ENCODE measurements around the gene CEP68. TPM values are rescaled to one million over a fixed set of nuclear protein-coding genes. Genes with fewer than 3 reads are reported as not detected.

Gene CEP68
- total RNA-seq, 4 donors from 2014 or later, result 21.4 to 48.0 (median 35.2) TPM

DNA sequence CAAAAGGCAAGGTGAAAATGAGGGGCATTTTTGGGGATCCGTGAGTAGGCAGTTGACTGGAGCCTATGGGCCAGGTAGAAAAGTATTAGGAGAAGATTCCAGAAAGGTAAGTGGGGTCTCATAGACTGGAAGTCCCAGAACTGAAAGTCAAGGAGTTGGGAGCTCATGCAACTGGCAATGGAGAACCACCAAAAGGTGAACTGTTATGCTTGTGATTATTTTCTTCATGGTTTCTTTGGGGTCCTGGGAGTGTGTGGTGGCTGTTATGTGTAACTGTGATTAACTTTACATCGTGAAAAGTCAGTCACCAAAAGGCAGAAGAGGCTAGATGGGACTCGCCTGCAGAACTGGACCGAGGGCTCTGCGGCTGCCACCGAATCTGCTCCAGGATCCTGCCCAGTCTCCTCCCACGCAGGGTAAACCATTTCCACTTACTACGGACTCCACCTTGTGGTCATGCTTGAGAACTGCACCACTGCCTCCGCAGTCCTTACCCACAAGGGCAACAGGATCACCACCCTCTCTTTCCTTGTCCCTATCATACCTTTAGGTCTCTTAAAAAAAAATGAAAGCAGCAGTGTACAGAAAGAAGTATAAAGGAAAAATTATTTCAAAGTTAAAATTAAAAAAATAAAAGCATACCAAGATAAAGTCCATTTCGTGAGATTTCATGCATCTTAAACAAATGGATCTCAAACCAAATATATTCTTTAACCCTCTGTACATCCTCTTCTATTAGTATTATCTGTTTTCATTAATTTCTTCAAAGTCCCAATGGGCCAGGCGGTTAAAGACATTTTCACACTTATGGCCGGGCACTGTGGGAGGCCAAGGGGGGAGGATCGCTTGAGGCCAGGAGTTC is 15.6 kb upstream of the CEP68 start:
- Histone ChIP-seq H3K27ac (no peak overlapping the region), H3K4me1 (peaks cover 0 to 5% of the 10 kb centered on the region in 2 donors), H3K27me3 (no peaks in the 10 kb centered on the region), H3K36me3 (no peaks in the 10 kb centered on the region), H3K4me3 (peak overlapping the region in 1 of 4 donors; percentile 37), H3K9me3 (no peaks in the 10 kb centered on the region)
- ATAC-seq (peak; percentile 97), DNase-seq (peak; percentile 78 to 86)
- in situ Hi-C loops (cut with MboI; ENCODE audit: low sequenced_read_pairs in 4 of 4), result loop anchor here (5.0 to 25.0 kb wide), 5 partner anchors 46 to 522 kb away; no protein-coding TSS in a partner anchor
- TF ChIP-seq, protein P1, sequence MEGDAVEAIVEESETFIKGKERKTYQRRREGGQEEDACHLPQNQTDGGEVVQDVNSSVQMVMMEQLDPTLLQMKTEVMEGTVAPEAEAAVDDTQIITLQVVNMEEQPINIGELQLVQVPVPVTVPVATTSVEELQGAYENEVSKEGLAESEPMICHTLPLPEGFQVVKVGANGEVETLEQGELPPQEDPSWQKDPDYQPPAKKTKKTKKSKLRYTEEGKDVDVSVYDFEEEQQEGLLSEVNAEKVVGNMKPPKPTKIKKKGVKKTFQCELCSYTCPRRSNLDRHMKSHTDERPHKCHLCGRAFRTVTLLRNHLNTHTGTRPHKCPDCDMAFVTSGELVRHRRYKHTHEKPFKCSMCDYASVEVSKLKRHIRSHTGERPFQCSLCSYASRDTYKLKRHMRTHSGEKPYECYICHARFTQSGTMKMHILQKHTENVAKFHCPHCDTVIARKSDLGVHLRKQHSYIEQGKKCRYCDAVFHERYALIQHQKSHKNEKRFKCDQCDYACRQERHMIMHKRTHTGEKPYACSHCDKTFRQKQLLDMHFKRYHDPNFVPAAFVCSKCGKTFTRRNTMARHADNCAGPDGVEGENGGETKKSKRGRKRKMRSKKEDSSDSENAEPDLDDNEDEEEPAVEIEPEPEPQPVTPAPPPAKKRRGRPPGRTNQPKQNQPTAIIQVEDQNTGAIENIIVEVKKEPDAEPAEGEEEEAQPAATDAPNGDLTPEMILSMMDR (IDR thresholded peaks at IDR 0.05 in 4 of 5, conservative IDR thresholded peaks at IDR 0.05 in 1 of 5), result peak; percentile 94 to 98 (median 95)
- TF ChIP-seq POLR2A (IDR thresholded peaks at IDR 0.05), result no peak
- intact Hi-C loops (cut with DNase I; ENCODE audit: low total_unique reads), result loop anchor here (1.0 to 5.0 kb wide), 2 partner anchors 53 to 123 kb away; partner anchors contain the start of gene SLC1A4

DNA sequence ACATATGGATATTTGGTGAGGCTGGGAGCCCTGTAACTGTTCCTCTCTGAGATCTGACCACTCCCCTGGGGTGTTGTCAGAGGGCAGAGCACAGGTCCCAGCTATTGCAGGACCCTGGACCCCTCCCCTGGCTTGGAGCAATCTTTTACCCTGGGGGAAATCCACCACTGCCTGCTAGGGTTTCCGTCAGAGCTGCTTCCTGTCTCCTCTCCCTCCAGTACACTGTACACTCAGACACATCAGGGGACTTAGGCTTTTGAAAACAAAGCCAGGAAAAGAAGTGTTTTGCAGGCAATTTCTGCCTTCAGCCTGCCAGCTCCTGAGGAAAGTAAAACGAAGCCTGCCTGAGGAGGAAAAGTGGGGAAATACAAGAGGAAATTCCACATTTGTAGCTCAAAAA is 13.2 kb upstream of the CEP68 start:
- intact Hi-C loops (cut with DNase I; ENCODE audit: low total_unique reads), result loop anchor here (5.0 kb wide), 1 partner anchor 56 kb away; the partner anchor contains the start of gene SLC1A4
- Histone ChIP-seq H3K9me3 (no peaks in the 10 kb centered on the region), H3K4me1 (peaks cover 0 to 10% of the 10 kb centered on the region in 2 donors), H3K36me3 (no peaks in the 10 kb centered on the region), H3K4me3 (no peak overlapping the region), H3K27me3 (no peaks in the 10 kb centered on the region), H3K27ac (peak overlapping the region in 3 of 4 donors; percentile 32 to 50 (median 35))
- in situ Hi-C loops (cut with MboI; ENCODE audit: low sequenced_read_pairs in 4 of 4), result loop anchor here (5.0 to 25.0 kb wide), 5 partner anchors 48 to 519 kb away; no protein-coding TSS in a partner anchor
- DNase-seq (no peak), ATAC-seq (no peak)
- TF ChIP-seq POLR2A (IDR thresholded peaks at IDR 0.05), result no peak
- TF ChIP-seq, protein P1 (IDR thresholded peaks at IDR 0.05 in 4 of 5, conservative IDR thresholded peaks at IDR 0.05 in 1 of 5), result no peak

DNA sequence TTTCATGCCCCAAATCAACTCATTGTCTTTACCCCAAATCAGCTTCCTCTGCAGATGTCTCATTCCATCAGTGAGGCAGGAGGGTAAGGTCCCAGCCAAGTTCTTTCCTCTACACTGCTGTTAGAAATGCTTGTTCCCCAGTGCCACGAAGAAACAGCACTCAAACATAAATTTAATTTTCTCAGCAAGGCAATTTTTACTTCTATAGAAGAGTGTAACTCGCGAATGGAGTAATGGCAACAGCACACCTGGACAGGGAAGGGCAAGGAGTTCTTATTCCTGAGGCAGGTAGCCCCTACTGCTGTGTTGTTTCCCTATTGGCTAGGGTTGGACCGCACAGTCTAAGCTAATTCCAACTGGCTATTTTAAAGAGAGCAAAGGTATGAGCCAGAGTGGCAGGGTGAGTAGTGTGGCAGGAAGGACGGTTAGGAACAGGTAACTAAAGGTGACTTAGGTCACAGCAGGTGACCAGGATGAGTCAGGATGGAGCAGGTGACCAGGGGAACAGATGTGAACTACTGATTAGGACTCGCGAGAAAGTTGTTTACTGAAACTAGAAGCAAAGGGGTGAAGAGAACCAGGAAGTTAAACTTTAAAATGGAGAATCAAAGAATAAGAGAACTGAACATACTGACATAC is 12.0 kb upstream of the CEP68 start:
- intact Hi-C loops (cut with DNase I; ENCODE audit: low total_unique reads) (loop anchor here (5.0 kb wide), 1 partner anchor 57 kb away; the partner anchor contains the start of gene SLC1A4), in situ Hi-C loops (cut with MboI; ENCODE audit: low sequenced_read_pairs in 4 of 4) (loop anchor here (5.0 to 25.0 kb wide), 5 partner anchors 49 to 518 kb away; no protein-coding TSS in a partner anchor)
- Histone ChIP-seq H3K27me3 (no peaks in the 10 kb centered on the region), H3K4me1 (peaks cover 0 to 10% of the 10 kb centered on the region in 2 donors), H3K9me3 (no peaks in the 10 kb centered on the region), H3K27ac (no peak overlapping the region), H3K36me3 (no peaks in the 10 kb centered on the region), H3K4me3 (no peak overlapping the region)
- TF ChIP-seq, protein P1 (IDR thresholded peaks at IDR 0.05 in 4 of 5, conservative IDR thresholded peaks at IDR 0.05 in 1 of 5), result no peak
- TF ChIP-seq POLR2A (IDR thresholded peaks at IDR 0.05), result no peak
- ATAC-seq (no peak), DNase-seq (no peak)

DNA sequence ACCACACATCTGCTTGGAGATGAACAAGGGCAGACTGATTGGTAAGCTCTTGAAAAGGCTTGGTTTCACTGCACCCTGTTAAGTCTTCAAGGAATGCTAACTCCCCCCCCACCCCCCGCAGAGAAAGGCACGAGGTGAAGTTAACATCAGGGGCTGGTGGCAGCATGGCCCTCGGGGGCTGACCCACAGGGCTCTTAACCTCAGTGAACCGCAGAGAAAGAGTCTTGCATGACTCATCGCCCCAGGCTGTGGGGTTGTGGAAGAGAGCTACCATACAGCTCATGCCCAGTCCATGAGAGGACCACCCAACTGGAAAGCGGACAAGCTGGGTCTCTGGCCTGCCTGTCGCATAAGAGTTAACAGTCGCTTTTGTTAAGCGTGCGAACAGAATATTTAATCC is 10.6 kb upstream of the CEP68 start:
- in situ Hi-C loops (cut with MboI; ENCODE audit: low sequenced_read_pairs in 4 of 4) (loop anchor here in 3 of 4 donors (10.0 to 25.0 kb wide), 4 partner anchors 51 to 517 kb away; no protein-coding TSS in a partner anchor), intact Hi-C loops (cut with DNase I; ENCODE audit: low total_unique reads) (no loop called here)
- no peak for ATAC-seq
- no peak for TF ChIP-seq POLR2A (IDR thresholded peaks at IDR 0.05)
- TF ChIP-seq, protein P1 (IDR thresholded peaks at IDR 0.05 in 4 of 5, conservative IDR thresholded peaks at IDR 0.05 in 1 of 5), result no peak
- no peaks in the 10 kb centered on the region for H3K36me3 ChIP-seq
- no peaks in the 10 kb centered on the region for H3K27me3 ChIP-seq
- no peaks in the 10 kb centered on the region for H3K9me3 ChIP-seq
- no peak for DNase-seq
- H3K4me1 ChIP-seq, result peaks cover 0 to 5% of the 10 kb centered on the region in 2 donors
- peak overlapping the region in 1 of 4 donors; percentile 67 for H3K27ac ChIP-seq
- H3K4me3 ChIP-seq, result no peak overlapping the region
